Adipose tissue (tissue), 3 donors: ENCODE results near the gene ULBP1. TPM values are rescaled to one million over a fixed set of nuclear protein-coding genes. Genes with fewer than 3 reads are reported as not detected.
"Not testable (repeated sequence)": the region's sequence is repeated elsewhere in the genome, so short reads cannot be mapped to it uniquely, and the experiment has no call there.

Experiments used
- H3K27ac ChIP-seq: one replicate; pipeline ENCODE4 v1.5.1; 2013; ENCODE audit warnings: low read depth, low read length
- WGBS, 3 donors: extraction: QIAGEN DNeasy Blood & Tissue Kit; methylation state at CpG; one replicate each; pipeline ENCODE4 v1.1.7; 2013; 5-methylcytosine and 5-hydroxymethylcytosine counted together
- polyA plus RNA-seq, 3 donors: library from polyadenylated mRNA; stranded (reverse); fragments of 200-250 nt; gene quantifications; one replicate each; pipeline ENCODE4 v1.2.3, GENCODE V29; 2013
- donor health status: healthy with polysubstance abuse.
- donor health status: Bipolar disorder and iron deficiency.
- donor health status: healthy.

The ULBP1 gene
- polyA plus RNA-seq, 3 donors, result 0.03 to 0.22 (median 0.16) TPM

DNA sequence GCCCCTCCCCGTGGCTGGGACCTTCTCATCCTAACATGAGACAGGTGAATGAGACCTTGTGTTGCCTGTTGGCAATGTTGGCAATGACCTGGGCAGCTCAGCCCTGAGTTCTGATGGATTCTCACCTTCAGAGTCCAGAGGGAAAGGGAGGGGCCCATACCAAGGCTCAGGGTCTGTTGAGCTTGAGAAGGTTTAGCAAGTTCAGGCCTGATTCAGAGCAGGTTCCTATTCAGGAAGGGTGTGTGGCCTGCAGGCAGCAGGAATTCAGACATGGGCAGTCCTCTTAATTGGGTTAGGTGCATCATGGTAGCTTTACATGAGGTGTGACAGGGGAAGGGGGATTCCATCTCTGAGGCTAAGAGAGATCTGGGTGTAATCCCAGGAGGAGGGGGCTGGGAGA is 16.2 kb upstream of the ULBP1 start:
- not testable (repeated sequence) for H3K27ac ChIP-seq
- no CpG with 5 or more reads among the region's 1 CpG for WGBS, 3 donors

DNA sequence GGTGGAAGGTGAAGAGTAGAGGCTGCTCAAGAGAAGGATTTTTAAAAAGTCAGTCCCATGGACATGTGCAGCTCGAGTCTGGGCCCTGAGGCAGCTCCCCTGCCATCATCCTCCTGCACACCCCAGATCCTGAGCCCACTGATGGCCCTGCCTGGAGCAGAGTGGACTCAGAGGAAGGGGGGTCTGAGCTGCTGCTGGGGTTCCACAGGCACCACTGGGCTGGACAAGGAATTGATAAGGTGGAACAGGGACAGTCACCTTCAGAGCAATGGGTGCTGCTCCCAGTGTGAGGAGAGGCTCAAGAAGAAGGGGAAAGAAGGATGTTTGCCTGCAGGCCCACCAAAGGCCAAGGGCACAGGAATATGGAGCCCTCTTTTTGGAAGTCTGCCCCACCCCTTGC is 15.7 kb upstream of the ULBP1 start:
- 86 to 88% (median 88%) methylated on average over 1 of the region's 1 CpG for WGBS, 3 donors
- H3K27ac ChIP-seq, result no peak overlapping the region

DNA sequence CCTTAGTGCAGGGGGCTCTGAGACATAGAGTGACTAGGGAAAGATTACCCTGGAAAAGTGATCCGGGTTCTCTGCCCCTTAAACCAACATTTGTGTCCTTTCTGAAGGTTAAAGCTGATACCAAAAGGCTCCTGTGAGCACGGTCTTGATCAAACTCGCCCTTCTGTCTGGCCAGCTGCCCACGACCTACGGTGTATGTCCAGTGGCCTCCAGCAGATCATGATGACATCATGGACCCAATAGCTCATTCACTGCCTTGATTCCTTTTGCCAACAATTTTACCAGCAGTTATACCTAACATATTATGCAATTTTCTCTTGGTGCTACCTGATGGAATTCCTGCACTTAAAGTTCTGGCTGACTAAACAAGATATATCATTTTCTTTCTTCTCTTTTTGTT is 15.1 kb upstream of the ULBP1 start:
- WGBS, 3 donors, result 81 to 88% (median 82%) methylated on average over 5 of the region's 5 CpGs
- no peak overlapping the region for H3K27ac ChIP-seq

DNA sequence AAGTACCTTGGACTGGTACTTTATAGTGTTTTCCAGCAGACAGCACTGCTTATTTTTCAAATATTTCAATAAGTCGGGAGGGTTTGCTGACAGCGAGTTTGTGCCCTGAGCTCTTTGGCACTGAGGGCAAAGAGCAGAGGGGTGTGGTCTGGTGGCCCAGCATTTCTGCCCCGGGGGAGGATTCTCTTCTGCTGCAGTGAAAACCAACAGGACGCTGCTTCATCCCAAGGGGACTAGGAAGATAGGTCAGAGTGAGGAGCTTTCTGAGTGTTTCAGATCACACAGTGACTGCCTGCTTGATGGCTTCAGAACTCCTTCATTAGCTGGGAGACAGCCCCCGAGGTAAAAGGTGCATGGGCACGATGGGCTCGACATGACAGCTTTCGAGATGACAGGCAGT is 13.3 kb upstream of the ULBP1 start:
- no peak overlapping the region for H3K27ac ChIP-seq
- WGBS, 3 donors, result 31 to 52% (median 37%) methylated on average over 8 of the region's 8 CpGs

DNA sequence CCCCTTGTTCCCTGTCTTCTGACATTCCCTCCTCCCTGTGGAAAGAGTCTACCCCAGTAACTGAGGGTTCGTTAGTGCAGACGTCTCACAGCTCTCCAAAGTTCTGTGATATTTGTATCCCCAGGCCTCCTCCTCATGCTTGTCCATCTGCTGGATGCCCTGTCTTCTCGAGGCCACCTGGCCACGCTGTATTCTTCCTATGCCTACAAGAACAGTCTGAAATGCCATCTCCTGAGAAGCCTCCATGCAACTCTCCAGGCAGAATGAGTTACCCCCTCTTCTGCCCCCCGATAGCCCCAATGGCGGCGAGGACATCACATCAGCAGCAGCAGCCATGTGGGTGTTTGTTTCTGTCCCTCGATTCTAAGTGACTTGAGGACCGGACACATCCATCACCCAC is 12.6 kb upstream of the ULBP1 start:
- H3K27ac ChIP-seq, result no peak overlapping the region
- 72 to 85% (median 82%) methylated on average over 9 of the region's 9 CpGs for WGBS, 3 donors

DNA sequence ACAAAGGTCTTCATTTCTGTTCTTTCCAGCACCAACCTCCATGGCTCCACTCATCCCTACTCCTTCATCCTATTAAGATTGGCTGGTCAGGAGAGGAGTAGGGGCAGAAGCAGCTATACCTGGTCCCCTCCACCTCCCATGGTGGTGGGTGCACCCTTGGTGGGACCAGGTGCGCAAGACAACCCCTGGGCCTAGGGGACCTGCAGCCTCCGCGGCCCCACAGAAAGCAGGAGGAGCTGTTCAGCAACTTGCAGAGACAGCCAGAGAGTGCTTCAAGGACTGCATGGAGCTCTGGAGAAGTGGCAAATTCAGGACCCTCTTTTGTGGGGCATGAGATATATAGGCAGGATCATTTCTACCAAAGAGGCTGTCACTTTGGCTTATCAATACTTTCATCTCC is 12.1 kb upstream of the ULBP1 start:
- H3K27ac ChIP-seq, result no peak overlapping the region
- WGBS, 3 donors, result 76 to 87% (median 86%) methylated on average over 3 of the region's 3 CpGs

DNA sequence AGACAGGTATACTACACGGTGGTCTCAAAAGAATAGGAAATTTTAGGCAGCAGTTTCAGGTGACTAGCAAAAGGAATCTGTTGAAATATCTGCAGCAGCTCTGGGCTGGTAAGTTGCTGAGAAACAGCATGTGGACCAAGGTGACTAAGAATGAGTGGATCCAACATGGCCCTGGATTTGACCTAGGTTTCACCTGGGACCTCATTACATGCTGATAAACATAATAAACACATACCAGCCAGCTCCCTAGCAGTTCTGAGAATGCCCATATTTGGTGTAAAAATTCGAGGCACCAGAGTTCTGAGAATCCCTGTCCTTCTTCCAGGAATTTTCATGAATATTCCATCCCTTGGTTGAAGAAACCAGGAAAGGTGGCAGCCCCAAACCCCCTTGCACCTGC is 10.4 kb upstream of the ULBP1 start:
- WGBS, 3 donors, result 25 to 34% (median 29%) methylated on average over 2 of the region's 2 CpGs
- not testable (repeated sequence) for H3K27ac ChIP-seq

DNA sequence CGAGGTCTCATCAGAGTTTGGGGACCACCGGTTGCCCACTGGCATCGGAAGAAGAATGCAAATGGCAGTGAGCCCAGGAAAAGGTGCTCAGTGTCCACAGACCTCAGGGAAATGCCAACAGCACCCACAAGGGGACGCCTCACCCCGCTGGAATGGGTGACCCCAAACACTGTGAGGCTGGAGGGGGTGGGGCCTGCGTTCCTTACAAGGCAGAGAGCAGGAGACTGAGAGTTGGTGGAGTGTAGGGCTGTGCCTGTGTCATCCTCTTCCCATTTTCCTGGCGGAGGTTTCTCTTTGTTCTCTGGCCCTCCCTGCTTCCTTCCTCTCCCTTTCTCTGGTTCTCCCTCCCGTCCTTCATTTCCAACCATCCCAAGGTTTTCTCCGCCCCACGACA is 9.8 kb upstream of the ULBP1 start:
- not testable (repeated sequence) for H3K27ac ChIP-seq
- 0 to 8% (median 0%) methylated on average over 2 to 3 of the region's 10 CpGs for whole genome bisulfite sequencing, 3 donors

DNA sequence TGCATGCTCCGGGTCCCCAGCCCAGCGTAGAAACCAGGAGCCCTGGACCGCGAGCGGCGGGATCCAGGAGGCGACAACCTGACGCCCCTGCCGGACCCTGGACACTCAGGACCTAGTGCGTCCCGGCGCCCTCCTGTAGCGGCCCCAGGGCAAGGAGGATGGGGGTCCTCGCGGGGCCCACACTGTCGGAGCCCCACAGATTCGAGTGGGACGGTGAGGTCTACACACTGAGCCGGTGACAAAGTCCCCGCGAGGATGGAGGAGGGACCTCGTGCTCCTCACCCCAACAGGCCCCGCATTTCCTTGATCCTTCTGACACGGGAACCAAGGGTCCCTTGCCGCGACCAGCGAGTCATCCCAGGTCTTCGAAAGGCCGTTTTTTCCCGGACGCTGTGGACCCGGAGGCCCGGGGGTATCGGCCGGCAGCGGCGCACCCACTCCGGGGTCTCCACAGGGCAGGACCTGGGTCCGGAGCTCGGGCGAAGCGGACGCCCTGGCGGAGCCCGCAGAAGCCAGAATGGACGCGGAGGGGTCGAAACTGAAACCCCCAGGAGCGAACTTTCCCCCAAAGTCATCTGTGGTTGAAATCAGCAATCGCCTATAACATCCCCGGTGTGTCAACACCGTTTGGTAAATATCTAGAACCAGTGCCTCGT is 9.3 kb upstream of the ULBP1 start:
- WGBS, 3 donors, result 4% methylated on average over 29 to 33 of the region's 53 CpGs
- not testable (repeated sequence) for H3K27ac ChIP-seq

DNA sequence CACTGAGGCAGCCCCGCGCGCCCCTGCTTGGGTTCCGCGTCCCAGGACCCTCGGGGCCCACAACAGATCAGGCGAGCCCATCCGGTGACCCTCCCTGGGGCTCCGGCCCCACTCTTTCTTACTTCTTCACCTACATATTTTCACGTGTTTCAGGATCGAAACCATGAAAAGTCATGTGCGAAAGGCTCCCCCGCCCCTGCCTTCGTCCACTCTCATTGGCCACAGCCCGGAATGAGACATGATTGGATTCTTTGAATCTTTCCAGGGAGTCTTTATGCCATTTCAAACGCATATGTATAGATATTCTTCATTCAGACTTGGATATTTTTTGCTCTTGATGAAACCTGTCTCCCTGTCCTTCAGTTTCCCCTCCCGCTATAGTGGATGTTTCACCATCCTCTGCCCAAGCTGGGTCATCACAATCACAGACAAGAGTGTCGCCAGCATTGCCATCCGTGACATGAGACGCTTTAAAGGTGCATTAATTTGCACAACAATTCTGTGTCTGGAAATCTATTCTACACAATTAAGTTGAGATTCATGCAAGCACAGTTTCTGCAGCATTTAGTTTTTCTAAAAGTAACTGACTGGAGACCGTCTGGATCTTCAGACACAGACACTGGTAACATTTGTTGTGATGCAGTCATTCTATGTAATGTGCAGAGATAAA is 8.6 kb upstream of the ULBP1 start:
- 16 to 24% (median 22%) methylated on average over 12 to 13 of the region's 21 CpGs for whole genome bisulfite sequencing, 3 donors
- H3K27ac ChIP-seq, result not testable (repeated sequence)

DNA sequence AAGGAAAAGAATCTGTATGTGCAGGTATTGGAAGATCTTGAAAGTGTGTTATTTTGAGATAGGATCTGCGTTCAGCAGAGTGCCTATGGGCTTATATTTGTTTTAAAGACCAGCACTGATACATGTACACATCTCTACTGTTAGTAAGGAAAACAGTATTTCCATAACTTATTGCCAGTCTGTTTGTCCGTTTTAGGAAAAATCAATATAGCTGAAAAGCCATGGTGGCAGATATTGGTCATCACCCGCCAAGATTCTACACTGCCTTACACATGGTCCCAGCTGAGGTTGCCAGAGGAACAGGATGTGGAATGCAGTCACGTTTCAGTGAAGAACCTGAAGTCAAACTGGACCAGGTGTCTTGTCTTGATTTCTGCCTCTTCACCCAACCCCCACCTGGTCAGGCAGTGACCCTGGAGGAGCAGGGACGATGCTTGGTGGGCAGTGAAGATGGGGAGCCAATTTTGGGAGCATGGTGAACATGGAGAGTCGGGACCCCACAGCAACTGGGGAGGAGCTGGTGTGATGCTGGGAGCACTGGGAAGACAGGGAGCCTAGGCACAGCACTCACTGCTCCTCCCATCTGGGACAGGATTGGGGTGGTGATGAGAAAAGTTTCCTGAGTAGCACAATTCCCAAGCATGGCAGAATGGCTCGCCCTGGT is 8.0 kb upstream of the ULBP1 start:
- WGBS, 3 donors, result 34 to 35% (median 34%) methylated on average over 7 of the region's 7 CpGs
- H3K27ac ChIP-seq, result not testable (repeated sequence)

DNA sequence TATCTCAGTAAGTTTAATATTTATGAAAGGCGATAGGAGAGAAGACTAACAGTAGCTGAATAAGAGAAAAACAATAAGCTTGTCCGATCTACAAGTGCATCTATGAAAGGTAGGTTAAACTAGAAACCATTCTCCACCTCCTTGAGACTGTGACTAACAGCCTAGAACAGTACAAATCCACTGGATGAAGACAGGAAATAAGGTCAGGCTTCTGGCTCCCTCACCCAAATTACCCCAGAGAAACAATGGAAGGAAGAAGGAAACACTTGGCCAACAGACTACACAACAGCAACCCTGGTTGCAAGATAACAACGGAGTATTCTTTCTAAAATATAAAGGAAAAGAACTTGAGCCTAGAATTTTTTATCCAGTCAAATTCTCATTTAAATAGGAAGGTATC is 5.6 kb upstream of the ULBP1 start:
- 45 to 49% (median 48%) methylated on average over 3 of the region's 3 CpGs for WGBS, 3 donors
- H3K27ac ChIP-seq, result not testable (repeated sequence)

DNA sequence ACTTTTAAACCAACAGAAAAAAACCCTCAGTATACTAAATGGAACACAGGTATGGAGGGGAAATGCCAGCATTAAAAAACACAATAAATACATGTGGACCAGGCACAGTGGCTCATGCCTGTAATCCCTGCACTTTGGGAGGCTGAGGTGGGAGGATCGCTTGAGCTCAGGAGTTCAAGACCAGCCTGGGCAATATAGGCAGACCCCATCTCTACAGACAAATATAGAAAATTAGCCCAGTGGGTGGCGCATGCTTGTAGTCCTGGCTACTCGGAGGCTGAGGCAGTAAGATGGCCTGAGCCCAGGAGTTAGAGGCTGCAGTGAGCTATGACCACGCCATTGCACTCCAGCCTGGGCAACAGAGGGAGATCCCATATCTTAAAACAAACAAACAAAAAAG is 3.9 kb upstream of the ULBP1 start:
- WGBS, 3 donors, result 84 to 100% (median 85%) methylated on average over 1 to 2 of the region's 4 CpGs
- H3K27ac ChIP-seq, result not testable (repeated sequence)

DNA sequence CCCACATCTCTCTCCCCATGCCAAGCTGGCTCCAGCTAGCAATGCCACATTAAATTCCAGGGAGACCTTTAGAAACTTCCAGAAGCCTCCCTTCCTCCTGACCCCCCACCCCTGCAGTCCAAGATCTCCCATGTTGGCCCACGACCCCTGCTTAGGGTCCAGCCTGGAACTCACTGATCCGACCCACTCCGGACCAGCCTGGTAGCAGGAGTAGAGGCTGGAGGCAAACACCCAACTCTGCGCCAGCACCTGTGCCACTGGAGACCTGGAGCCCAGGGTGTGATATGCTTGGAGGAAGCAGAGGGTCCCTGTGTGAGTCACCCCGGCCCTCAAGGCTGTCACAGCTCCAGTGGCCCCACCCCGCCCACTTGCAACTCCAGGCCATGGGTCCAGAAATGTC is 3.3 kb upstream of the ULBP1 start:
- 73 to 85% (median 79%) methylated on average over 6 of the region's 6 CpGs for WGBS, 3 donors
- no peak overlapping the region for H3K27ac ChIP-seq

DNA sequence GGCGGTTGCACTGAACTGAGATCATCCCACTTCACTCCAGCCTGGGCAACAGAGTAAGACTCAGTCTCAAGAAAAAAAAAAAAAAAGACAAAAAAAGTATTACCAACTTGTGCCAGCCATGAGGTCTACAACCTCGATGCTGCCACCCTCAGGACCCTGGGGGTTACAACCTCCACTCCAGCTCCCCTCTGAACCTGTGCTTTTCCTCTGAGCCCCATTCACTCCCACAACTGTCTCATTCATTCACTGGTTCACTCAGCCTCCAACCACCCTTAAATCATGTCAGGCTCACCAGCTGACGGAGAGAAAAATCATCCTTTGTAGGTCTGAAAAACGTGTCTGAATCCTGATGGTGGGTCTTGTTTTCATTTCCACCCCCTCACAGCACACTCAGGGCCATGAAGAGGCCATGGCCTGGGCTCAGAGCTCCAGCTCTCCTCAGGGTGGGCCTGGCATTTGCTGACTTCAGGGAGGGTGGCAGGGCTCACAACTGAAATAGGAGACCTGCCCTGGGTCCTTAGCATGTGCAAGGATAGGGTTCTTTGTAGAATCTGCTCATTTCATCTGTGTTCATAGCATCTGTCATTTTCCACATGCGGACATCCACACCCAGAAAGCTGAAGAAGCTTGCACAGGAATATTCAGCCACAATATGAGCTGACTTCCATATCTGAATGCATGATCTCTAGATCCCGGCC is 1.9 kb upstream of the ULBP1 start:
- WGBS, 3 donors, result 61 to 76% (median 69%) methylated on average over 6 of the region's 6 CpGs
- no peak overlapping the region for H3K27ac ChIP-seq

DNA sequence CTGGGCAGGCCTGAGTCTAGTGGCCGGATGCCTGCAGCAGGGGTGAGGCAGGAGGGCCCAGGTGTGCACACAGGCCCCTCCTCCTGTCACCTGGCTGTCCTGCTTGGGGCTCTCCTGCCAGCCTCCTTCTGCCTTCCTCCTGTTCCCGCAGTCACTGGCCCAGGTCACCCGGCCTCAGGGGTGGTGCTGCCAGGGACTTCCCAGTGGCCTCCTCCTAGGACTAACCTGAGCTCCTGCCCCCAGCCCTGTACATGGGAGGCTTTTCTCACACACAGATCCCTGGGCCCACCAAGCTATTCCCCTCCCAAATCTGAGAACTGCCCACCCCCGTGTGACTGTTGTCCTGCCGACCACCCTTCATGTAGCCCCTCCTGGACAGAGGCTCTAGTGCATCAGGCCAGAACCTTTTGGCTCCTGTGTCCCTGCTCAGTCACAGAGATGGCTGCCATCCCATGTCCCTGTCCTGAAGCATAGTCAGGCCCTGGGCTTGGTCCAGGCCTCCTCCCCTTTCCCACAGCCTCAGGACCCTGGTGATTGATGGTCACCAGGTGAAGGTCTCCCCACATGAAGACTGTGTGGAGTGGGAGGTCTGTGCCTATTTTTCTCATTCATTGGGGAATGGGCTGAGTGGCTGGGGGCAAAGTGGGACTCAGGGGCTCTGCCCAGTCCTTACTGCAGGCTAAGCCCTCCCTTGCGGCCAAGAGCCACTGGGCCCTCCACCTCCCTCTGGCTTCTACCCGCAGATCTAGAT is 1.1 kb upstream of the ULBP1 start:
- H3K27ac ChIP-seq, result no peak overlapping the region
- WGBS, 3 donors, result 63 to 74% (median 70%) methylated on average over 7 of the region's 7 CpGs

DNA sequence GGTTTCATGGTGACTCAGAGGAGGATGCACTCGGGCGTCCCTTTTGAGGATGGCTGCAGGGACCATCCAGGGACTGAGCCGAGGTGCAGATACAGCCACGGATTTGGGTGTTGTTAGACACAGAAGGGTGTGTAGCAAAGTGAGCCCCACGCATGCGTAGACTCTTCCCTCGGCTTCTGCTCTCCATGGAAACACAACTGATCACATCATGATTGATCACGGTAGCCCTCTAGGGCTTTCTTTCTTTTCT is 606 bp upstream of the ULBP1 start:
- 27 to 32% (median 28%) methylated on average over 8 of the region's 8 CpGs for WGBS, 3 donors
- no peak overlapping the region for H3K27ac ChIP-seq

DNA sequence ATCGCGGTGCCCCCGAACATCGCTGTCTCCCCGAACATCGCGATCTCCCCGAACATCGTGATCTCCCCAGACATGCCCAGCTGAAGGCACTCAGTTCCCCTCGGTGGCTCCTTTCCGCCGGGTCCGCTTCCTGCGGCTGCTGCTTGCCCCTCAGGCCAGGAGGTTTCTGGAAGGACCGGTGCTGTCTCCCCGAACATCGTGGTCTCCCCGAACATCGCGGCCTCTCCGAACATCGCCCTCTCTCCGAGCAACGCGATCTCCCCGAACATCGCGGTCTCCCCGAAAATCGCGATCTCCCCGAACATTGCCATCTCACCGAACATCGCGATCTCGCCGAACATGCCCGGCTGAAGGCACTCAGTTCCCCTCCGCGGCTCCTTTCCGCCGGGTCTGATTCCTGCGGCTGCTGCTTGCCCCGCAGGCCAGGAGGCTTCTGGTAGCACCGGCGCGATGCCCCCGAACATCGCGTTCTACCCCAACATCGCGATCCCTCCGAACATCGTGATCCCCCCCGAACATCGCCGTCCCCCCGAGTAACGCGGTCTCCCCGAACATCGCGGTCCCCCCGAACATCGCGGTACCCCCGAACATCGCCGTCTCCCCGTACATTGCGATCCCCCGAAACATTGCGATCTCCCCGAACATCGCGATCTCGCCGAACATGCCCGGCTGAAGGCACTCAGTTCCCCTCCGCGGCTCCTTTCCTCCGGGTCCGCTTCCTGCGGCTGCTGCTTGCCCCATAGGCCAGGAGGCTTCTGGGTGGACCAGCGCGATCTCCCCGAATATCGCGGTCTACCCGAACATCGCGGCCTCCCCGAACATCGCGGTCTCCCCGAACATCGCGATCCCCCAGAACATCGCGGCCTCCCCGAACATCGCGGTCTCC is 808 bp downstream of the ULBP1 start:
- WGBS, 3 donors, result 1 to 2% (median 2%) methylated on average over 89 to 102 of the region's 103 CpGs
- H3K27ac ChIP-seq, result no peak overlapping the region
